Left renal pelvis (tissue), 4 donors: ENCODE data around the gene BICC1. TPM values are rescaled to one million over a fixed set of nuclear protein-coding genes. Genes with fewer than 3 reads are reported as not detected.

Source experiments
- DNase-seq, 4 donors: peaks; one replicate each; pipeline ENCODE4 v3.0.0-alpha.2; 2013; ENCODE audit warnings: low read depth in 4 of 4, low spot score in 3 of 4
- polyA plus RNA-seq, 4 donors: library from polyadenylated mRNA; unstranded; fragments of 120-200 nt; gene quantifications; one replicate each; pipeline ENCODE4 v1.2.1, GENCODE V29; 2013; ENCODE audit not compliant: insufficient read length in 4 of 4

BICC1 gene
- polyA plus RNA-seq, result 10 to 100 TPM; 48.7 to 90.2 (median 84.7) TPM

GRCh38 chr10:58512491-58513187 lies at the start of gene BICC1:
BICC1 (plus strand) TSS chr10:58512872; CDS start chr10:58513144, 272 bp downstream.
- peak in 3 of 4 donors; percentile 57 to 66 (median 66) for DNase-seq

- no peak for DNase-seq
These were observed 47.7 kb upstream of the BICC1 start for GRCh38 chr10:58464956-58465355.

GRCh38 chr10:58465629-58466028 lies 47.0 kb upstream of the BICC1 start:
- DNase-seq, result no peak

- no peak for DNase-seq
These were observed 44.6 kb upstream of the BICC1 start for GRCh38 chr10:58467931-58468635.

- no peak for DNase-seq
These were observed 38.7 kb upstream of the BICC1 start for GRCh38 chr10:58473976-58474375.

- DNase-seq, result no peak
These were observed 37.1 kb upstream of the BICC1 start for GRCh38 chr10:58475322-58476277.

- DNase-seq, result no peak
These were observed 35.5 kb upstream of the BICC1 start for GRCh38 chr10:58477122-58477521.

GRCh38 chr10:58477902-58478301 lies 34.8 kb upstream of the BICC1 start:
- DNase-seq, result no peak

- no peak for DNase-seq
These were observed 33.6 kb upstream of the BICC1 start for GRCh38 chr10:58479045-58479444.

GRCh38 chr10:58480321-58480720 lies 32.4 kb upstream of the BICC1 start:
- no peak for DNase-seq

GRCh38 chr10:58481569-58482109 lies 31.0 kb upstream of the BICC1 start:
- no peak for DNase-seq

GRCh38 chr10:58486821-58487220 lies 25.9 kb upstream of the BICC1 start:
- no peak for DNase-seq

GRCh38 chr10:58488921-58489320 lies 23.8 kb upstream of the BICC1 start:
- DNase-seq, result no peak

GRCh38 chr10:58502956-58503355 lies 9.7 kb upstream of the BICC1 start:
- DNase-seq, result no peak

- no peak for DNase-seq
These were observed 4.4 kb upstream of the BICC1 start for GRCh38 chr10:58508316-58508715.

GRCh38 chr10:58511765-58512490 lies 744 bp upstream of the BICC1 start:
- DNase-seq, result no peak

- DNase-seq, result peak in 3 of 4 donors; percentile 45 to 59 (median 56)
These were observed 777 bp downstream of the BICC1 start for GRCh38 chr10:58513188-58514110.

- DNase-seq, result no peak
These were observed 1.6 kb downstream of the BICC1 start for GRCh38 chr10:58514111-58514770.
